Stimulated activated CD4-positive, alpha-beta T cell treated with anti-CD3 and anti-CD28 coated beads, Interleukin-4, amount 100 ng/mL, for 24 hours (primary cell): Measurements from ENCODE around the gene SLCO1C1.

Source experiments
- DNase-seq: peaks from one replicate; pipeline ENCODE4 v3.0.0-alpha.2; 2020

The SLCO1C1 gene

GRCh38 chr12:20798554-20798953 lies 103.4 kb downstream of the SLCO1C1 start:
- no peak for DNase-seq

GRCh38 chr12:20800160-20800559 lies 105.0 kb downstream of the SLCO1C1 start:
- DNase-seq = no peak

- DNase-seq = no peak
Observed at GRCh38 chr12:20801035-20801434, 105.9 kb downstream of the SLCO1C1 start.
